PFSK-1 (cell line): ENCODE data around the gene NHLRC1.

Experiments used
- FOXP2 ChIP-seq: optimal IDR thresholded peaks from 2 replicates; pipeline ENCODE3; 2011; ENCODE audit warnings: borderline replicate concordance, control low read depth, inconsistent platforms; ENCODE audit not compliant: insufficient read depth; ENCODE audit errors: extremely low read length, extremely low read depth
- POLR2AphosphoS5 ChIP-seq: IDR thresholded peaks from 2 replicates; pipeline ENCODE4 v1.6.1; 2012; ENCODE audit warnings: low read depth, mild to moderate bottlenecking, control low read depth, low read length, moderate library complexity
- SIN3A ChIP-seq: IDR thresholded peaks from 2 replicates; pipeline ENCODE4 v1.6.1; 2012; ENCODE audit warnings: mild to moderate bottlenecking, low read length, moderate library complexity, borderline replicate concordance; ENCODE audit not compliant: insufficient read depth
- TAF1 ChIP-seq: IDR thresholded peaks from 2 replicates; pipeline ENCODE4 v1.6.1; 2012; ENCODE audit warnings: low read length, control low read depth, borderline replicate concordance; ENCODE audit not compliant: insufficient read depth
- TF ChIP-seq, protein P1 (sequence below), 2 experiments: IDR thresholded peaks; 2 replicates each; pipeline versions ENCODE4 v1.6.1 to v1.8.0; 2011 to 2012; ENCODE audit warnings: low read depth in 2 of 2, low read length in 2 of 2, control low read depth in 1 of 2, inconsistent platforms in 1 of 2, mild to moderate bottlenecking in 1 of 2, moderate library complexity in 1 of 2; ENCODE audit not compliant: insufficient read depth in 1 of 2

The NHLRC1 gene

DNA sequence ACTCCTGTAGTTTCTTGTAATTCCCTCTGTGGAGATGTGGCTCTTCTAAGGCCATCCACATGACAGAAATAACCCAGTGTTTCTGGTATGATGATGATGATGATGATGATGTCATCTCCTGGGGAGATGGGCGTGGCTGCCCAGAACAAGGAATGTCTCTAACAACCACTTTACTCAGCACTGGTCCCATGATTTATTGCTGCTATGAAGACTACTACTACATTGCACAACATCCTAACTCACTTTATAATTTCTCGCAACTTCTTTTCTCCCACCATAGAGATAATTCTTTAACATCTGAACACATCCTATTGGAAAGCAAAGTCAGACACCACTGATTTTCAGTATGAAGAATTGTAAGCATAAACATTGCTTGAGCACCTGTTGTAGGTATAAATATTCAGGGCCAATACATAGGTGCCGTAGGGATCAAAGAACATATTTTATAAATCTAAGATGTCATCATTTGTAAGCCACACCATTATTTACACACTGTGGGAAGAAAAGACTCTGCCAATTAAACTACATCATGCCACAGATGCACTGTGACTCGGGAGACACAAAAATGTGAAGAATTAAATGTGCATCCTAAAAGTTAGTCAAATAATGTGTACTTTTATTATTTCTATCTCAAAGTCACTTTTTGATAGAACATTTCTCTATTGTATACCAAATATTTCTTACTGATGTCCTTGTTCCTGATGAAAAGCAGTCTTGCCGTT is 26.0 kb upstream of the NHLRC1 start:
- TF ChIP-seq SIN3A (no peak), FOXP2 (no peak), TAF1 (no peak), POLR2AphosphoS5 (no peak)
- TF ChIP-seq, protein P1, sequence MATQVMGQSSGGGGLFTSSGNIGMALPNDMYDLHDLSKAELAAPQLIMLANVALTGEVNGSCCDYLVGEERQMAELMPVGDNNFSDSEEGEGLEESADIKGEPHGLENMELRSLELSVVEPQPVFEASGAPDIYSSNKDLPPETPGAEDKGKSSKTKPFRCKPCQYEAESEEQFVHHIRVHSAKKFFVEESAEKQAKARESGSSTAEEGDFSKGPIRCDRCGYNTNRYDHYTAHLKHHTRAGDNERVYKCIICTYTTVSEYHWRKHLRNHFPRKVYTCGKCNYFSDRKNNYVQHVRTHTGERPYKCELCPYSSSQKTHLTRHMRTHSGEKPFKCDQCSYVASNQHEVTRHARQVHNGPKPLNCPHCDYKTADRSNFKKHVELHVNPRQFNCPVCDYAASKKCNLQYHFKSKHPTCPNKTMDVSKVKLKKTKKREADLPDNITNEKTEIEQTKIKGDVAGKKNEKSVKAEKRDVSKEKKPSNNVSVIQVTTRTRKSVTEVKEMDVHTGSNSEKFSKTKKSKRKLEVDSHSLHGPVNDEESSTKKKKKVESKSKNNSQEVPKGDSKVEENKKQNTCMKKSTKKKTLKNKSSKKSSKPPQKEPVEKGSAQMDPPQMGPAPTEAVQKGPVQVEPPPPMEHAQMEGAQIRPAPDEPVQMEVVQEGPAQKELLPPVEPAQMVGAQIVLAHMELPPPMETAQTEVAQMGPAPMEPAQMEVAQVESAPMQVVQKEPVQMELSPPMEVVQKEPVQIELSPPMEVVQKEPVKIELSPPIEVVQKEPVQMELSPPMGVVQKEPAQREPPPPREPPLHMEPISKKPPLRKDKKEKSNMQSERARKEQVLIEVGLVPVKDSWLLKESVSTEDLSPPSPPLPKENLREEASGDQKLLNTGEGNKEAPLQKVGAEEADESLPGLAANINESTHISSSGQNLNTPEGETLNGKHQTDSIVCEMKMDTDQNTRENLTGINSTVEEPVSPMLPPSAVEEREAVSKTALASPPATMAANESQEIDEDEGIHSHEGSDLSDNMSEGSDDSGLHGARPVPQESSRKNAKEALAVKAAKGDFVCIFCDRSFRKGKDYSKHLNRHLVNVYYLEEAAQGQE (IDR thresholded peaks at IDR 0.05; ENCODE audit: insufficient read depth in 1 of 2, low read depth in 2 of 2, low read length in 2 of 2) = no peak

DNA sequence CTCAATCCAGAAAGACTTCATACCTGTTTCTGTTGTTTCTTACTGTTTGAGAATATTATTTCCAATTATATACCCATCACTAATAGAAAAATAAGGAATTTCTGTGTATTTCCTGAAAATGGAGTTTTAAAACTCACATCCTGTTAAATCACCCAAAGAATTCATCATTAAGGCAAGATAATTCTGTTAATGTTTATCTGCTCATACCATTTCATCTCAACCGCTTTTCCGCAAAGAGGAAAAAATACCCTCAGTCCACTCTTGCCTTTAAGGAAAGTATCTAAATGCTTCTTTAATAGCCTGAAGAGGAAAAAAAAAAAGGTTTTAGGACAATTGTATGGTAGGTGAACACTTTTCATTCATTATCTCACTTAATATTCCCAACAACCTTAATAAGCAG is 25.1 kb upstream of the NHLRC1 start:
- TF ChIP-seq, protein P1 (IDR thresholded peaks at IDR 0.05; ENCODE audit: insufficient read depth in 1 of 2, low read depth in 2 of 2, low read length in 2 of 2) = no peak
- no peak for TF ChIP-seq SIN3A
- no peak for TF ChIP-seq TAF1
- no peak for TF ChIP-seq FOXP2
- no peak for TF ChIP-seq POLR2AphosphoS5

DNA sequence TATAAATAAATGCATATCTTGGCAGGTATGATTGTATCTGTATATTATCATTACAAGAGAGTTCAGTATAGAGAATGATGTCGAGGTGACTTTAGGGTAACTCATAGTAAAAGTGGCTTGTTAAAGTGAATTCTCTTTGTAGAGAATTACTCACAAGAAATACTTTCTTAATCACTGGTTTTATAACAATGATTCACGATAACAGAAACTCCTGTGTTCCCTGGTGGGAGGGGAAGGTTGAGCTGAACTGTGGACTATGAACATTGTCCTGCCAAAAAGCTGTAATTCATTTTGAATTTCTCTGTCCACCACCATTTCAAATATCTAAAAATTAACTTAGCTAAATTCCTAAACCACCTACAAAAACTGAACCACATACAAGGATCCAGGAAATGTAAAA is 24.7 kb upstream of the NHLRC1 start:
- TF ChIP-seq POLR2AphosphoS5 = no peak
- no peak for TF ChIP-seq SIN3A
- TF ChIP-seq, protein P1 (IDR thresholded peaks at IDR 0.05; ENCODE audit: insufficient read depth in 1 of 2, low read depth in 2 of 2, low read length in 2 of 2) = no peak
- TF ChIP-seq FOXP2 = no peak
- no peak for TF ChIP-seq TAF1

DNA sequence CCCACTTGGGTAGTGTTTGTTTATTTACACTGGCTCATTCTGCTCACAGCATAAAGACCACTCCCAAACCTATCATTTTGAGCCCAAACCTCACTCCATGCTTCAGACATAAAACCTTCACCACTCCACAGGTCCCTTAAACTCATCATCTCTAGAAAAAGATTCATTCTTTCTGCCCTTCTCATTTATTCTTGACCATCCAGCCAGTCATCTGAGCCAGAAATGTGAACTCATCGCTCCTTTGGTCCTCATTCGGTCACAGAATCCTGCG is 20.0 kb upstream of the NHLRC1 start:
- TF ChIP-seq POLR2AphosphoS5 (no peak), FOXP2 (no peak), SIN3A (no peak), TAF1 (no peak)
- TF ChIP-seq, protein P1 (IDR thresholded peaks at IDR 0.05; ENCODE audit: insufficient read depth in 1 of 2, low read depth in 2 of 2, low read length in 2 of 2) = no peak
